Stimulated activated memory B cell treated with anti-CD40 and anti-IgM and Interleukin-4, amounts not matched to agents 10 μg/mL and 1 μg/mL and 100 μg/mL, for 72 hours (primary cell): ENCODE data around the gene SNCG.
A peak's percentile ranks its signal among the peaks of the same experiment; 100 is the strongest.

ENCODE experiments used
- ATAC-seq: fragments of 150-1000 bp; cut with Tn5 transposase; 2 replicates; pipeline ENCODE4 v1.10.0; 2021
- H3K27ac Mint-ChIP-seq: one replicate; pipeline ENCODE4 v1.8.0; 2022; ENCODE audit warnings: mild to moderate bottlenecking, mixed read lengths
- H3K27me3 Mint-ChIP-seq: one replicate; pipeline ENCODE4 v1.8.0; 2022; ENCODE audit warnings: mixed read lengths
- H3K36me3 Mint-ChIP-seq: one replicate; pipeline ENCODE4 v1.8.0; 2022; ENCODE audit warnings: mixed read lengths
- H3K4me1 Mint-ChIP-seq: one replicate; pipeline ENCODE4 v1.8.0; 2022; ENCODE audit warnings: mixed read lengths
- H3K4me3 Mint-ChIP-seq: one replicate; pipeline ENCODE4 v1.8.0; 2022; ENCODE audit warnings: mild to moderate bottlenecking, moderate library complexity, mixed read lengths
- H3K9me3 Mint-ChIP-seq: one replicate; pipeline ENCODE4 v1.8.0; 2022; ENCODE audit warnings: mixed read lengths

The SNCG gene

GRCh38 chr10:86953747-86954680 is 4.4 kb upstream of the SNCG start:
- Mint-ChIP-seq H3K4me3 (no peak overlapping the region), H3K4me1 (no peaks in the 10 kb centered on the region), H3K27me3 (peaks cover 8% of the 10 kb centered on the region), H3K36me3 (no peaks in the 10 kb centered on the region), H3K27ac (no peak overlapping the region), H3K9me3 (peaks cover 8% of the 10 kb centered on the region)
- no peak for ATAC-seq

GRCh38 chr10:86954681-86955500 is 3.5 kb upstream of the SNCG start:
- Mint-ChIP-seq H3K36me3 (no peaks in the 10 kb centered on the region), H3K4me1 (no peaks in the 10 kb centered on the region), H3K9me3 (peaks cover 8% of the 10 kb centered on the region), H3K27ac (no peak overlapping the region), H3K27me3 (peaks cover 8% of the 10 kb centered on the region), H3K4me3 (no peak overlapping the region)
- ATAC-seq = no peak

- ATAC-seq = no peak
- H3K4me1 Mint-ChIP-seq = peaks cover 4% of the 10 kb centered on the region
- no peak overlapping the region for H3K4me3 Mint-ChIP-seq
- H3K27ac Mint-ChIP-seq = no peak overlapping the region
- H3K36me3 Mint-ChIP-seq = no peaks in the 10 kb centered on the region
- H3K27me3 Mint-ChIP-seq = peaks cover 8% of the 10 kb centered on the region
- peaks cover 8% of the 10 kb centered on the region for H3K9me3 Mint-ChIP-seq
Observed at GRCh38 chr10:86955501-86956194, 2.8 kb upstream of the SNCG start.

GRCh38 chr10:86956195-86956847 is 2.1 kb upstream of the SNCG start:
- ATAC-seq = no peak
- no peak overlapping the region for H3K27ac Mint-ChIP-seq
- peaks cover 8% of the 10 kb centered on the region for H3K27me3 Mint-ChIP-seq
- peaks cover 5% of the 10 kb centered on the region for H3K4me1 Mint-ChIP-seq
- peaks cover 8% of the 10 kb centered on the region for H3K9me3 Mint-ChIP-seq
- no peak overlapping the region for H3K4me3 Mint-ChIP-seq
- H3K36me3 Mint-ChIP-seq = no peaks in the 10 kb centered on the region

- peaks cover 4% of the 10 kb centered on the region for H3K9me3 Mint-ChIP-seq
- ATAC-seq = no peak
- H3K27me3 Mint-ChIP-seq = peaks cover 8% of the 10 kb centered on the region
- H3K4me3 Mint-ChIP-seq = no peak overlapping the region
- no peaks in the 10 kb centered on the region for H3K36me3 Mint-ChIP-seq
- H3K4me1 Mint-ChIP-seq = peaks cover 5% of the 10 kb centered on the region
- no peak overlapping the region for H3K27ac Mint-ChIP-seq
Observed at GRCh38 chr10:86956848-86957448, 1.5 kb upstream of the SNCG start.

GRCh38 chr10:86957471-86958115 is 806 bp upstream of the SNCG start, which contains the start of gene MMRN2:
Gene MMRN2, minus strand, starts transcription at chr10:86957615. Its CDS starts 74 bp downstream, at chr10:86957541.
- Mint-ChIP-seq H3K27me3 (peaks cover 8% of the 10 kb centered on the region), H3K36me3 (no peaks in the 10 kb centered on the region), H3K9me3 (peaks cover 3% of the 10 kb centered on the region), H3K27ac (no peak within 1 kb of the TSS), H3K4me3 (no peak within 1 kb of the TSS), H3K4me1 (peaks cover 5% of the 10 kb centered on the region)
- no peak for ATAC-seq

- H3K36me3 Mint-ChIP-seq = no peaks in the 10 kb centered on the region
- H3K4me3 Mint-ChIP-seq = no peak overlapping the region
- no peak overlapping the region for H3K27ac Mint-ChIP-seq
- no peaks in the 10 kb centered on the region for H3K9me3 Mint-ChIP-seq
- H3K4me1 Mint-ChIP-seq = peaks cover 5% of the 10 kb centered on the region
- ATAC-seq = no peak
- H3K27me3 Mint-ChIP-seq = peaks cover 8% of the 10 kb centered on the region
Observed at GRCh38 chr10:86958901-86959736, 720 bp downstream of the SNCG start.

GRCh38 chr10:86959737-86960002 is 1.3 kb downstream of the SNCG start:
- H3K4me1 Mint-ChIP-seq = peaks cover 11% of the 10 kb centered on the region
- no peak overlapping the region for H3K4me3 Mint-ChIP-seq
- no peaks in the 10 kb centered on the region for H3K36me3 Mint-ChIP-seq
- peaks cover 8% of the 10 kb centered on the region for H3K27me3 Mint-ChIP-seq
- H3K9me3 Mint-ChIP-seq = no peaks in the 10 kb centered on the region
- ATAC-seq = no peak
- H3K27ac Mint-ChIP-seq = no peak overlapping the region

- no peak overlapping the region for H3K4me3 Mint-ChIP-seq
- ATAC-seq = peak; percentile 59
- H3K4me1 Mint-ChIP-seq = peaks cover 16% of the 10 kb centered on the region
- H3K27ac Mint-ChIP-seq = no peak overlapping the region
- H3K27me3 Mint-ChIP-seq = peaks cover 8% of the 10 kb centered on the region
- H3K9me3 Mint-ChIP-seq = no peaks in the 10 kb centered on the region
- no peaks in the 10 kb centered on the region for H3K36me3 Mint-ChIP-seq
Observed at GRCh38 chr10:86960003-86960862, 1.8 kb downstream of the SNCG start.

- H3K4me1 Mint-ChIP-seq = peaks cover 24% of the 10 kb centered on the region
- H3K4me3 Mint-ChIP-seq = no peak overlapping the region
- no peaks in the 10 kb centered on the region for H3K9me3 Mint-ChIP-seq
- no peaks in the 10 kb centered on the region for H3K36me3 Mint-ChIP-seq
- ATAC-seq = no peak
- H3K27ac Mint-ChIP-seq = no peak overlapping the region
- H3K27me3 Mint-ChIP-seq = peaks cover 8% of the 10 kb centered on the region
Observed at GRCh38 chr10:86960863-86961434, 2.5 kb downstream of the SNCG start.

GRCh38 chr10:86961481-86962091 is 3.2 kb downstream of the SNCG start:
- Mint-ChIP-seq H3K27me3 (peaks cover 8% of the 10 kb centered on the region), H3K4me3 (no peak overlapping the region), H3K27ac (no peak overlapping the region), H3K36me3 (no peaks in the 10 kb centered on the region), H3K4me1 (peaks cover 30% of the 10 kb centered on the region), H3K9me3 (no peaks in the 10 kb centered on the region)
- no peak for ATAC-seq
